ENCODE measurements around the gene CLIC1. TPM values are rescaled to one million over a fixed set of nuclear protein-coding genes. Genes with fewer than 3 reads are reported as not detected.

The CLIC1 gene
- total and polyA plus RNA-seq, 3 donors from 2014 or later = 35.4 to 130 (median 93.5) TPM

GRCh38 chr6:31736768-31737314 lies 511 bp upstream of the CLIC1 start:
- no peaks in the 10 kb centered on the region for H3K36me3 ChIP-seq (ENCODE audit: low read depth, missing control alignments)
- no peak for DNase-seq
- intact Hi-C loops (cut with DNase I; ENCODE audit: low total_unique reads) = no loop called here
- H3K4me1 ChIP-seq = peaks cover 26% of the 10 kb centered on the region
- 47 to 64% methylated on average over 9 to 10 of the region's 10 CpGs for WGBS, 2 donors
- H3K4me3 ChIP-seq = peak overlapping the region; percentile 47 to 71
- no peaks in the 10 kb centered on the region for H3K27me3 ChIP-seq
- peak overlapping the region; percentile 86 to 87 for H3K27ac ChIP-seq
- no peak for TF ChIP-seq POLR2A (IDR thresholded peaks at IDR 0.05)
- TF ChIP-seq, protein P1, sequence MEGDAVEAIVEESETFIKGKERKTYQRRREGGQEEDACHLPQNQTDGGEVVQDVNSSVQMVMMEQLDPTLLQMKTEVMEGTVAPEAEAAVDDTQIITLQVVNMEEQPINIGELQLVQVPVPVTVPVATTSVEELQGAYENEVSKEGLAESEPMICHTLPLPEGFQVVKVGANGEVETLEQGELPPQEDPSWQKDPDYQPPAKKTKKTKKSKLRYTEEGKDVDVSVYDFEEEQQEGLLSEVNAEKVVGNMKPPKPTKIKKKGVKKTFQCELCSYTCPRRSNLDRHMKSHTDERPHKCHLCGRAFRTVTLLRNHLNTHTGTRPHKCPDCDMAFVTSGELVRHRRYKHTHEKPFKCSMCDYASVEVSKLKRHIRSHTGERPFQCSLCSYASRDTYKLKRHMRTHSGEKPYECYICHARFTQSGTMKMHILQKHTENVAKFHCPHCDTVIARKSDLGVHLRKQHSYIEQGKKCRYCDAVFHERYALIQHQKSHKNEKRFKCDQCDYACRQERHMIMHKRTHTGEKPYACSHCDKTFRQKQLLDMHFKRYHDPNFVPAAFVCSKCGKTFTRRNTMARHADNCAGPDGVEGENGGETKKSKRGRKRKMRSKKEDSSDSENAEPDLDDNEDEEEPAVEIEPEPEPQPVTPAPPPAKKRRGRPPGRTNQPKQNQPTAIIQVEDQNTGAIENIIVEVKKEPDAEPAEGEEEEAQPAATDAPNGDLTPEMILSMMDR (IDR thresholded peaks at IDR 0.05) = no peak
- H3K9me3 ChIP-seq = no peaks in the 10 kb centered on the region

DNA sequence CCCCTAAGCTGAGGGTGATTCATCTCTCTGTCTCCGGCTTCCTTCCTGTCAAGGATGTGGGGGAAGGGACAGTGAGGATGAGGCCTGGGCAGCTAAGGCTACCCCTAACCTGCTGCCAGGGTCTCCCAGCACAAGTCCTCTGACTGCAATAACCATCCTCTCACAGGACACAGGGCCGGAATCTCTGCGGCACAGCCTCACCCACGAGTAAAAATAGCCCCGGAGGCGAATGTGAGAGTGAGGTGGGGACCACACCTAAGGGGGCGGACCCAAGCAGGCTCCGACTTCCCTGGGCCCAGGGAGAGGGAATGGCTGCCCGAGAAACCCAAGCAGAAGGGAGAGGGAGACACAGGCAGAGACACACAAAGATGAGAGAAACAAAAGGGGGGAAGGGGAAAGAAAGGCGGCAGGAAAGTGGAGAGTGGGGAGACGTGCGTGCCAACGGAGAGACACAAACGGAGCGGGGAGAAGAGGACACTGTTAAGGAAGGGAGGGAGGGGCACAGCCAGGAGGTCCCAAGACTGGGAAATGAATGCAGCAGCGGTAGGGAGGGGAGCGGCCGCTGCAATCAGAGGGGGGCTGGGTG lies 1.4 kb downstream of the CLIC1 start:
- Histone ChIP-seq H3K4me3 (peak overlapping the region; percentile 47 to 71), H3K36me3 (ENCODE audit: low read depth, missing control alignments) (no peaks in the 10 kb centered on the region), H3K27me3 (no peaks in the 10 kb centered on the region), H3K9me3 (no peaks in the 10 kb centered on the region), H3K4me1 (peaks cover 21% of the 10 kb centered on the region), H3K27ac (peak overlapping the region; percentile 86 to 87)
- TF ChIP-seq POLR2A (IDR thresholded peaks at IDR 0.05) = no peak
- TF ChIP-seq, protein P1 (IDR thresholded peaks at IDR 0.05) = no peak
- DNase-seq = peak; percentile 52
- intact Hi-C loops (cut with DNase I; ENCODE audit: low total_unique reads) = no loop called here
- 21 to 24% methylated on average over 18 of the region's 18 CpGs for WGBS, 2 donors

- peaks cover 21% of the 10 kb centered on the region for H3K4me1 ChIP-seq
- no peaks in the 10 kb centered on the region for H3K9me3 ChIP-seq
- no peak for DNase-seq
- 77% methylated on average over 2 of the region's 2 CpGs; no CpG with 5 or more reads in 1 of the 2 donors for WGBS, 2 donors
- no peaks in the 10 kb centered on the region for H3K27me3 ChIP-seq
- H3K27ac ChIP-seq = peak overlapping the region; percentile 86 to 87
- peak overlapping the region in 1 of 2 donors; percentile 71 for H3K4me3 ChIP-seq
- intact Hi-C loops (cut with DNase I; ENCODE audit: low total_unique reads) = no loop called here
- H3K36me3 ChIP-seq (ENCODE audit: low read depth, missing control alignments) = no peaks in the 10 kb centered on the region
- TF ChIP-seq POLR2A (IDR thresholded peaks at IDR 0.05) = no peak
- TF ChIP-seq, protein P1 (IDR thresholded peaks at IDR 0.05) = no peak
Measured at GRCh38 chr6:31734247-31734820, 2.0 kb downstream of the CLIC1 start.

DNA sequence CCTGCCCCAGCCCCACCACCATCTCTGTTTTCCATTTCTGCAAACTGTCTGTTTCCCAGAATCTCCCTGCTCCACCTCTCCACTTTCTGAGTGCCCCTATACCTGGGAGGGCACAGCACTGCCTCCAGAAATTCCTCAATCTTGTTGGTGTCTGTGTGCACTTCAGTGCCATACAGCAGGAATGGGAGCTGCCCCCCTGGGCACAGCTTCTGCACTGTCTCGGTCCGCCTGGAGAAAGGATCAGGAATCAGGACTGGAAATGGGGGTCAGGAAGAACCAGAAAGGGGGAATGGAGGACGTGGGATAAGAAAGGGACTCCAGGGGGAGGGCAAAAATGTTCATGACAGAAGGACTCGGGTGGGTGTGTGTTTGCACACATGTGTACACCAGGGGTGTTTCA lies 2.6 kb downstream of the CLIC1 start:
- DNase-seq = no peak
- peaks cover 18% of the 10 kb centered on the region for H3K4me1 ChIP-seq
- WGBS, 2 donors = 87 to 89% methylated on average over 4 of the region's 4 CpGs
- intact Hi-C loops (cut with DNase I; ENCODE audit: low total_unique reads) = no loop called here
- H3K27ac ChIP-seq = no peak overlapping the region
- no peak overlapping the region for H3K4me3 ChIP-seq
- no peak for TF ChIP-seq POLR2A (IDR thresholded peaks at IDR 0.05)
- no peaks in the 10 kb centered on the region for H3K36me3 ChIP-seq (ENCODE audit: low read depth, missing control alignments)
- H3K9me3 ChIP-seq = no peaks in the 10 kb centered on the region
- H3K27me3 ChIP-seq = no peaks in the 10 kb centered on the region

DNA sequence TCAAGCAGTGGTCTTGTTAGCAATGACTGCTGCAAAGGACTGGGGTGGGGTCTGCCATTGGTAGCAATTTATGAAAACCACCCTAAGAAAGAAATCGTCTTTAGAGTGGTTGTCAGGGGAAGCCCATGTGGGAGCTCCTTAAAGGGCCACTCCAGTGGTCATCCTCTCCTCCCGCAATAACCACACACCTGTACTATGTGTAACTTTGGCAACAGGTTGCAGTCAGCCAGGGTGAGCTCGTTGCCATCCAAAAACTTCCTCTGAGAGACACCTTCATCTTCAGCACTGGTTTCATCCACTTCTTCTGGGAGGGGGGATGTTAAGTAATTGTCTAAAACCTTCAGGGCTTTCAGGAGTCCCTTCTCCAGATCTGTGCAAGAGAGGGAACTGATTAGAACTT lies 4.3 kb downstream of the CLIC1 start:
- Histone ChIP-seq H3K27me3 (no peaks in the 10 kb centered on the region), H3K36me3 (ENCODE audit: low read depth, missing control alignments) (no peaks in the 10 kb centered on the region), H3K27ac (no peak overlapping the region), H3K9me3 (no peaks in the 10 kb centered on the region), H3K4me3 (no peak overlapping the region), H3K4me1 (peaks cover 17% of the 10 kb centered on the region)
- no peak for TF ChIP-seq POLR2A (IDR thresholded peaks at IDR 0.05)
- TF ChIP-seq, protein P1 (IDR thresholded peaks at IDR 0.05) = no peak
- no peak for DNase-seq
- intact Hi-C loops (cut with DNase I; ENCODE audit: low total_unique reads) = no loop called here
- 75 to 76% methylated on average over 3 of the region's 3 CpGs for WGBS, 2 donors

Measured in testis (tissue), 3 donors.